H9 (cell line): ENCODE results near the gene PADI4. TPM values are rescaled to one million over a fixed set of nuclear protein-coding genes. Genes with fewer than 3 reads are reported as not detected.

Experiments
- DNase-seq: peaks from one replicate; pipeline ENCODE4 v3.0.0-alpha.2; 2017
- H2AFZ ChIP-seq: one replicate; pipeline ENCODE4 v1.6.1; 2013; ENCODE audit warnings: mild to moderate bottlenecking, low read length, control low read depth, moderate library complexity
- H2AK5ac ChIP-seq: 2 replicates; pipeline ENCODE4 v1.6.1; 2013; ENCODE audit warnings: low read length, control low read depth, mixed read lengths; ENCODE audit not compliant: insufficient read length
- H2BK120ac ChIP-seq: one replicate; pipeline ENCODE4 v1.6.1; 2013; ENCODE audit warnings: low read depth, mild to moderate bottlenecking, low read length, control low read depth, inconsistent platforms; ENCODE audit not compliant: poor library complexity, severe bottlenecking
- H2BK12ac ChIP-seq: 2 replicates; pipeline ENCODE4 v1.6.1; 2013; ENCODE audit warnings: low read length, control low read depth, mixed read lengths, low read depth; ENCODE audit not compliant: insufficient read length
- H2BK15ac ChIP-seq: 2 replicates; pipeline ENCODE4 v1.6.1; 2013; ENCODE audit warnings: low read depth, low read length, control low read depth
- H2BK20ac ChIP-seq: one replicate; pipeline ENCODE4 v1.6.1; 2013; ENCODE audit warnings: low read depth, mild to moderate bottlenecking, low read length, control low read depth, inconsistent platforms; ENCODE audit not compliant: poor library complexity, severe bottlenecking
- H2BK5ac ChIP-seq: 2 replicates; pipeline ENCODE4 v1.6.1; 2013; ENCODE audit warnings: low read length, control low read depth, mixed read lengths; ENCODE audit not compliant: insufficient read length
- H3K14ac ChIP-seq: 2 replicates; pipeline ENCODE4 v1.6.1; 2013; ENCODE audit warnings: low read length, control low read depth; ENCODE audit not compliant: insufficient read depth
- H3K18ac ChIP-seq: 2 replicates; pipeline ENCODE4 v1.6.1; 2013; ENCODE audit warnings: low read depth, mild to moderate bottlenecking, mixed read lengths, low read length, control low read depth; ENCODE audit not compliant: insufficient read length
- H3K23ac ChIP-seq: 2 replicates; pipeline ENCODE4 v1.6.1; 2013; ENCODE audit warnings: low read length, control low read depth, mixed read lengths, low read depth; ENCODE audit not compliant: insufficient read length
- H3K23me2 ChIP-seq: 2 replicates; pipeline ENCODE4 v1.6.1; 2013; ENCODE audit warnings: low read depth, mild to moderate bottlenecking, mixed read lengths, low read length, control low read depth; ENCODE audit not compliant: insufficient read length, poor library complexity, severe bottlenecking
- H3K27ac ChIP-seq: 2 replicates; pipeline ENCODE4 v1.5.1; 2013; ENCODE audit warnings: low read length, control low read depth, mixed read lengths, low read depth; ENCODE audit not compliant: insufficient read length
- H3K27me3 ChIP-seq: 2 replicates; pipeline ENCODE4 v1.6.1; 2013; ENCODE audit warnings: low read length, control low read depth, inconsistent platforms; ENCODE audit not compliant: insufficient read depth
- H3K4ac ChIP-seq: 2 replicates; pipeline ENCODE4 v1.6.1; 2013; ENCODE audit warnings: low read depth, mild to moderate bottlenecking, control low read depth, inconsistent platforms, low read length, moderate library complexity
- H3K4me1 ChIP-seq: 2 replicates; pipeline ENCODE4 v1.6.1; 2013; ENCODE audit warnings: low read length, control low read depth, inconsistent platforms; ENCODE audit not compliant: insufficient read depth
- H3K4me2 ChIP-seq: 2 replicates; pipeline ENCODE4 v1.6.1; 2013; ENCODE audit warnings: low read length, control low read depth, mixed read lengths; ENCODE audit not compliant: insufficient read length, insufficient read depth
- H3K56ac ChIP-seq: 2 replicates; pipeline ENCODE4 v1.6.1; 2013; ENCODE audit warnings: low read depth, mild to moderate bottlenecking, mixed read lengths, low read length, control low read depth; ENCODE audit not compliant: insufficient read length
- H3K79me1 ChIP-seq: 2 replicates; pipeline ENCODE4 v1.6.1; 2013; ENCODE audit warnings: low read depth, mild to moderate bottlenecking, moderate library complexity, low read length, control low read depth, inconsistent platforms; ENCODE audit not compliant: insufficient read depth, poor library complexity, severe bottlenecking
- H3K79me2 ChIP-seq: 2 replicates; pipeline ENCODE4 v1.6.1; 2013; ENCODE audit warnings: low read length, control low read depth, inconsistent platforms; ENCODE audit not compliant: insufficient read depth
- H3K9ac ChIP-seq: 2 replicates; pipeline ENCODE4 v1.6.1; 2013; ENCODE audit warnings: low read length, control low read depth, mixed read lengths; ENCODE audit not compliant: insufficient read length; ENCODE audit errors: extremely low read depth
- H3K9me3 ChIP-seq: one replicate; pipeline ENCODE4 v1.6.1; 2013; ENCODE audit warnings: low read depth, low read length, inconsistent platforms; ENCODE audit not compliant: control insufficient read depth
- H3T11ph ChIP-seq: one replicate; pipeline ENCODE4 v1.6.1; 2013; ENCODE audit warnings: mild to moderate bottlenecking, low read length, control low read depth, inconsistent platforms
- H4K20me1 ChIP-seq: one replicate; pipeline ENCODE4 v1.6.1; 2013; ENCODE audit not compliant: control insufficient read depth, insufficient read length, insufficient read depth
- H4K5ac ChIP-seq: 2 replicates; pipeline ENCODE4 v1.6.1; 2013; ENCODE audit warnings: low read depth, mild to moderate bottlenecking, mixed read lengths, low read length, control low read depth; ENCODE audit not compliant: insufficient read length
- H4K8ac ChIP-seq: replicated peaks from 2 replicates; pipeline ENCODE4 v1.6.1; 2013; ENCODE audit warnings: low read length, control low read depth, mixed read lengths, low read depth; ENCODE audit not compliant: insufficient read length
- H4K91ac ChIP-seq: 2 replicates; pipeline ENCODE4 v1.6.1; 2013; ENCODE audit warnings: low read depth, mild to moderate bottlenecking, moderate library complexity, mixed read lengths, low read length, control low read depth; ENCODE audit not compliant: insufficient read length
- H3K27ac Mint-ChIP-seq, 3 experiments: 2 replicates in 2 of 3; 3 replicates in 1 of 3; pipeline ENCODE4 v1.8.0; 2020 to 2021; ENCODE audit warnings: mixed read lengths in 3 of 3, mild to moderate bottlenecking in 1 of 3, moderate library complexity in 1 of 3
- H3K27me3 Mint-ChIP-seq: 2 replicates; pipeline ENCODE4 v1.8.0; 2021; ENCODE audit warnings: low read depth, mild to moderate bottlenecking, moderate library complexity, mixed read lengths
- H3K36me3 Mint-ChIP-seq, 3 experiments: 2 replicates in 2 of 3; 3 replicates in 1 of 3; pipeline ENCODE4 v1.8.0; 2020 to 2021; ENCODE audit warnings: low read depth in 3 of 3, mixed read lengths in 3 of 3; ENCODE audit not compliant: insufficient read depth in 1 of 3
- H3K4me1 Mint-ChIP-seq, 2 experiments: 2 replicates each; pipeline ENCODE4 v1.8.0; 2020; ENCODE audit warnings: mixed read lengths in 2 of 2
- H3K4me3 Mint-ChIP-seq, 2 experiments: 2 replicates in 1 of 2; 3 replicates in 1 of 2; pipeline ENCODE4 v1.8.0; 2020 to 2021; ENCODE audit warnings: mild to moderate bottlenecking in 2 of 2, mixed read lengths in 2 of 2, moderate library complexity in 1 of 2
- H3K9me3 Mint-ChIP-seq, 2 experiments: 2 replicates in 1 of 2; 3 replicates in 1 of 2; pipeline ENCODE4 v1.8.0; 2020; ENCODE audit warnings: mild to moderate bottlenecking in 2 of 2, mixed read lengths in 2 of 2, moderate library complexity in 1 of 2
- CTCF ChIP-seq: fragments of 200-600 bp; sonication (generic); conservative IDR thresholded peaks from 3 replicates; pipeline ENCODE4 v1.8.0; 2021; ENCODE audit warnings: antibody characterized with exemption, mild to moderate bottlenecking
- WGBS: extraction: QIAGEN DNeasy Blood & Tissue Kit; methylation state at CpG from one replicate; pipeline ENCODE4 v1.1.7; 2013; ENCODE audit warnings: missing lambda C conversion rate, low lambda C conversion rate, mixed read lengths; ENCODE audit not compliant: insufficient read length; ENCODE audit errors: extremely low coverage; 5-methylcytosine and 5-hydroxymethylcytosine counted together
- total RNA-seq: library from RNA; stranded (reverse); gene quantifications from 2 replicates; pipeline ENCODE4 v1.2.1, GENCODE V29; 2021

The PADI4 gene
- total RNA-seq, 1 experiment from 2014 or later = 0.13 TPM

DNA sequence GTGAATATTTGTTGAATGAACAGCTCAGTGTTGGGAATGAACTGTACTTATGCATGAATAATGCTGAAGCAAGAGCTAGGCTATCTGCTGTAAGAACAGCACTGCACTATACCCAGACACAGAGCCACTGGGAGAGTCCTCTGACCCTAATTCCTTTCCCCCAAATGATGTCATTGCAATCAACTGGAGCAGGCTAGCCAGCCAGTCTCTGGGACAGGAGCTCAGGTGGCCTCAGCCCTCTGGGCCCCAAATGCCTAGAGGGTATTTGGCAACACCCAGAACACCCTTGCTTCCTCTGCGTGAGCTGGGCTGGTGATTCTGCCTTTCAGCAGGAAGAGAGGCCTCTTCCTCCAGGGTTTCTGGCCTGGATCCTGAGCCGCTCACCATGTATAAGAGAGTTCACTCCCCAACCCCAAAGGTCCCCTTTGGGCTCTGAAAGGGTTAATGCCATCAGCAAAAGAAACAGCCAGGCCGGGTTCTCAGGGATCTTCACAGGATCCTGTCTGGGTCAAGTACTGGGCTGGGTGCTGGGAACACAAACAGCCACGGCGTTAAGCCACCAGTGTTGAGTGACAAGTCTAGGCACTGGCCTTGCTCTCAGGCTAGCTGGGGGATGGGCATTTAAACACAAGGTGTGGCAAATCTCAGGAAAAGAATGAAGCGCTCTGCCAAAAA, 3.7 kb upstream of the PADI4 start:
- H3K14ac ChIP-seq = no peak overlapping the region
- no CpG with 5 or more reads among the region's 6 CpGs for WGBS
- H2AK5ac ChIP-seq = no peak overlapping the region
- no peak for DNase-seq
- no peaks in the 10 kb centered on the region for H3K23me2 ChIP-seq
- H2BK5ac ChIP-seq = no peak overlapping the region
- no peak overlapping the region for H2BK20ac ChIP-seq
- H3K4me3 Mint-ChIP-seq = no peak overlapping the region
- H3T11ph ChIP-seq = no peak overlapping the region
- peaks cover 19% of the 10 kb centered on the region for H3K9me3 ChIP-seq
- H3K27me3 Mint-ChIP-seq = peaks cover 10% of the 10 kb centered on the region
- H3K27ac Mint-ChIP-seq = no peak overlapping the region
- no peaks in the 10 kb centered on the region for H3K27me3 ChIP-seq
- no peaks in the 10 kb centered on the region for H4K20me1 ChIP-seq
- no peak overlapping the region for H3K18ac ChIP-seq
- H3K9me3 Mint-ChIP-seq = peaks cover 15 to 16% of the 10 kb centered on the region in 2 experiments
- no peak overlapping the region for H3K9ac ChIP-seq
- H4K8ac ChIP-seq = no peak overlapping the region
- H2BK15ac ChIP-seq = no peak overlapping the region
- no peak overlapping the region for H3K23ac ChIP-seq
- TF ChIP-seq CTCF = no peak
- H3K4me1 ChIP-seq = no peaks in the 10 kb centered on the region; the same call in 1 of the 2 replicates
- no peak overlapping the region for H3K27ac ChIP-seq
- H2AFZ ChIP-seq = no peak overlapping the region
- no peak overlapping the region for H3K56ac ChIP-seq
- H3K36me3 Mint-ChIP-seq = peaks cover 8 to 14% (median 11%) of the 10 kb centered on the region in 3 experiments
- no peak overlapping the region for H2BK12ac ChIP-seq
- H3K79me2 ChIP-seq = no peaks in the 10 kb centered on the region
- H3K79me1 ChIP-seq = no peaks in the 10 kb centered on the region
- H3K4ac ChIP-seq = no peak overlapping the region
- no peak overlapping the region for H2BK120ac ChIP-seq
- no peak overlapping the region for H4K91ac ChIP-seq
- H3K4me1 Mint-ChIP-seq = peaks cover 30 to 35% of the 10 kb centered on the region in 2 experiments
- no peak overlapping the region for H4K5ac ChIP-seq
- no peak overlapping the region for H3K4me2 ChIP-seq
